ENCODE results near the gene CSMD2. TPM values are rescaled to one million over a fixed set of nuclear protein-coding genes. Genes with fewer than 3 reads are reported as not detected.

The CSMD2 gene
- total RNA-seq, 1 donor from 2014 or later = 2.6 TPM

DNA sequence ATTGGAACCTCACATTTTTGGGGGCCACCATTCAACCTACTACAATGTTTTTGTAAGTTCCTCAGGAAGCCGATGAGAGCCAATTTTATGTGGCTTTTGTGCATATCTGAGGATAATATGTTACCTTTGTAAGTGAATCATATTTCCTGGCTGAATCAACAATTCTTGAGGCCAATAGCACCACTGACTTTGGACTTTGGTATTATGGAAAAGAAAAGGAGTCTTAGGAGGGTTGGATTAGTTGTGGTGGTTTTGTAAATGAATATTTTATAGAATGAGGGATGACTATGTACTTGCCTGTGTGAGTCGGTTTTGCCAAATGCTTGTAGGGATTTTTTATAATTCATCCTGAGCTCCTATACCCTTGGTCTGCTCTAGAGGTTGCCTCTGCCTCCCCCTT lies 482.7 kb downstream of the CSMD2 start:
- no peaks in the 10 kb centered on the region for H3K36me3 ChIP-seq
- H3K9ac ChIP-seq = no peak overlapping the region
- H3K4me1 Mint-ChIP-seq = peaks cover 3% of the 10 kb centered on the region
- H3K27me3 Mint-ChIP-seq (ENCODE audit: insufficient read depth, low read depth) = peaks cover 6% of the 10 kb centered on the region
- H3K27me3 ChIP-seq = no peaks in the 10 kb centered on the region
- H3K36me3 Mint-ChIP-seq = no peaks in the 10 kb centered on the region
- H3K79me2 ChIP-seq (ENCODE audit: low read depth) = no peaks in the 10 kb centered on the region
- no peaks in the 10 kb centered on the region for H3K9me3 Mint-ChIP-seq
- no peak overlapping the region for H3K4me3 ChIP-seq
- H3K4me3 Mint-ChIP-seq = no peak overlapping the region
- no peak for TF ChIP-seq EZH2phosphoT487 (IDR thresholded peaks at IDR 0.05)
- TF ChIP-seq EZH2 (IDR thresholded peaks at IDR 0.05) = no peak
- H3F3A ChIP-seq (ENCODE audit: low read depth) = no peaks in the 10 kb centered on the region
- no peak overlapping the region for H2AFZ ChIP-seq (replicated peaks)
- no peak overlapping the region for H3K27ac ChIP-seq
- H4K20me1 ChIP-seq (ENCODE audit: low read depth) = no peaks in the 10 kb centered on the region
- H3K27ac Mint-ChIP-seq = no peak overlapping the region
- no peaks in the 10 kb centered on the region for H3K9me3 ChIP-seq (ENCODE audit: low read depth)
- DNase-seq (ENCODE audit: low spot score) = no peak
- no peak overlapping the region for H3K4me2 ChIP-seq
- no peaks in the 10 kb centered on the region for H3K4me1 ChIP-seq

- Histone ChIP-seq H3F3A (ENCODE audit: low read depth) (no peaks in the 10 kb centered on the region), H2AFZ (replicated peaks) (no peak overlapping the region), H3K36me3 (no peaks in the 10 kb centered on the region), H3K4me3 (no peak overlapping the region), H3K27me3 (no peaks in the 10 kb centered on the region), H3K9ac (no peak overlapping the region), H3K79me2 (ENCODE audit: low read depth) (no peaks in the 10 kb centered on the region), H4K20me1 (ENCODE audit: low read depth) (no peaks in the 10 kb centered on the region), H3K27ac (no peak overlapping the region), H3K4me2 (no peak overlapping the region), H3K4me1 (no peaks in the 10 kb centered on the region), H3K9me3 (ENCODE audit: low read depth) (no peaks in the 10 kb centered on the region)
- H3K4me1 Mint-ChIP-seq = peaks cover 3% of the 10 kb centered on the region
- no peaks in the 10 kb centered on the region for H3K36me3 Mint-ChIP-seq
- H3K4me3 Mint-ChIP-seq = no peak overlapping the region
- no peak for DNase-seq (ENCODE audit: low spot score)
- peaks cover 6% of the 10 kb centered on the region for H3K27me3 Mint-ChIP-seq (ENCODE audit: insufficient read depth, low read depth)
- no peak overlapping the region for H3K27ac Mint-ChIP-seq
- TF ChIP-seq, protein P1, sequence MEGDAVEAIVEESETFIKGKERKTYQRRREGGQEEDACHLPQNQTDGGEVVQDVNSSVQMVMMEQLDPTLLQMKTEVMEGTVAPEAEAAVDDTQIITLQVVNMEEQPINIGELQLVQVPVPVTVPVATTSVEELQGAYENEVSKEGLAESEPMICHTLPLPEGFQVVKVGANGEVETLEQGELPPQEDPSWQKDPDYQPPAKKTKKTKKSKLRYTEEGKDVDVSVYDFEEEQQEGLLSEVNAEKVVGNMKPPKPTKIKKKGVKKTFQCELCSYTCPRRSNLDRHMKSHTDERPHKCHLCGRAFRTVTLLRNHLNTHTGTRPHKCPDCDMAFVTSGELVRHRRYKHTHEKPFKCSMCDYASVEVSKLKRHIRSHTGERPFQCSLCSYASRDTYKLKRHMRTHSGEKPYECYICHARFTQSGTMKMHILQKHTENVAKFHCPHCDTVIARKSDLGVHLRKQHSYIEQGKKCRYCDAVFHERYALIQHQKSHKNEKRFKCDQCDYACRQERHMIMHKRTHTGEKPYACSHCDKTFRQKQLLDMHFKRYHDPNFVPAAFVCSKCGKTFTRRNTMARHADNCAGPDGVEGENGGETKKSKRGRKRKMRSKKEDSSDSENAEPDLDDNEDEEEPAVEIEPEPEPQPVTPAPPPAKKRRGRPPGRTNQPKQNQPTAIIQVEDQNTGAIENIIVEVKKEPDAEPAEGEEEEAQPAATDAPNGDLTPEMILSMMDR (IDR thresholded peaks at IDR 0.05) = no peak
- TF ChIP-seq EZH2 (IDR thresholded peaks at IDR 0.05) = no peak
- no peak for TF ChIP-seq EZH2phosphoT487 (IDR thresholded peaks at IDR 0.05)
- H3K9me3 Mint-ChIP-seq = no peaks in the 10 kb centered on the region
Measured at GRCh38 chr1:33680281-33680840, 484.7 kb downstream of the CSMD2 start.

DNA sequence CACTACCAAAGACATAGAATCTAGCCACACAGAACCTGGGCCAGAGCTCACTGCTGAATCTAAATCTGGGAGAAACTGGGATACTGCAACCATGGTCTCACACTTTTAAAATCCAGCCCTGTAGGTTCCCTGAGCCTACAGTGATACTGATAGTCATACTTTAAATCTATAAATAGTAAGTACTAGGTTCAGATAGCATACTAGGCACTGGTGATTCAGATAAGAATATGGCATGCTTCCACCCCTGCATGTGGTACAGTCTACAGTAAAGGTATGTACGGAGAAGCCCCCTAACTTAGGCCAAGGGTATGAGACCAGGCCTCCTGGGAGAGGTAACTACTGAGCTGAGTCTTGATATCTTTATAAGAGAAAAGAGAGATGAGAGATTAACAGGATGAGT lies 494.5 kb downstream of the CSMD2 start:
- no peak overlapping the region for H3K27ac ChIP-seq
- Mint-ChIP-seq H3K4me1 (peaks cover 5% of the 10 kb centered on the region), H3K9me3 (peaks cover 24% of the 10 kb centered on the region), H3K27ac (no peak overlapping the region), H3K27me3 (ENCODE audit: insufficient read depth, low read depth) (peaks cover 5% of the 10 kb centered on the region), H3K36me3 (peaks cover 6% of the 10 kb centered on the region), H3K4me3 (no peak overlapping the region)
- H3K9ac ChIP-seq = no peak overlapping the region
- H3K36me3 ChIP-seq = no peaks in the 10 kb centered on the region
- H4K20me1 ChIP-seq (ENCODE audit: low read depth) = no peaks in the 10 kb centered on the region
- H3K27me3 ChIP-seq = no peaks in the 10 kb centered on the region
- no peaks in the 10 kb centered on the region for H3F3A ChIP-seq (ENCODE audit: low read depth)
- H3K4me2 ChIP-seq = no peak overlapping the region
- TF ChIP-seq EZH2 (IDR thresholded peaks at IDR 0.05) = no peak
- no peak for TF ChIP-seq EZH2phosphoT487 (IDR thresholded peaks at IDR 0.05)
- TF ChIP-seq, protein P1 (IDR thresholded peaks at IDR 0.05) = no peak
- H3K4me3 ChIP-seq = no peak overlapping the region
- no peak overlapping the region for H2AFZ ChIP-seq (replicated peaks)
- H3K79me2 ChIP-seq (ENCODE audit: low read depth) = no peaks in the 10 kb centered on the region
- H3K9me3 ChIP-seq (ENCODE audit: low read depth) = peaks cover 4% of the 10 kb centered on the region
- no peak for DNase-seq (ENCODE audit: low spot score)
- H3K4me1 ChIP-seq = no peaks in the 10 kb centered on the region

DNA sequence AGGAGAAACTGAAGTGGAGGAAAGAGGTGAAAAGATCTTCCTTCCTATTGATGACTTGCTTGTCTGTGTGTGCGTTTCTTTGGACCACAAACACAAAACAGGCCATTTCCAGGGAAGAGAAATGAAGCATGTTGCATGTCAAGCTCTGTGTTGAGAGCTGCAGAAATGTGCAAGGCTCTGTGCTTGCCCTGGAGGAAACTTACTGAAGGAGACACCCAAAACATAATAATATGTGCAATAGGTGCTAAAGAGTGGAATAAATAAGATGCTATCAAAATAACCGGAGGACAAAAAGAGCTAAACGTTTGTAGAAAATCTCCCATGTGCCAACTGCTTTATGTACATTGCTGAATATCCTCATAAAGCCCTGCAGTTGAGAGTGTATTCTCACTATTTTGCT lies 496.3 kb downstream of the CSMD2 start:
- Histone ChIP-seq H3K4me1 (no peaks in the 10 kb centered on the region), H3K9me3 (ENCODE audit: low read depth) (peaks cover 4% of the 10 kb centered on the region), H3K79me2 (ENCODE audit: low read depth) (no peaks in the 10 kb centered on the region), H3K4me3 (no peak overlapping the region), H4K20me1 (ENCODE audit: low read depth) (no peaks in the 10 kb centered on the region), H2AFZ (replicated peaks) (no peak overlapping the region), H3F3A (ENCODE audit: low read depth) (no peaks in the 10 kb centered on the region), H3K9ac (no peak overlapping the region), H3K36me3 (no peaks in the 10 kb centered on the region), H3K27me3 (no peaks in the 10 kb centered on the region), H3K4me2 (no peak overlapping the region), H3K27ac (no peak overlapping the region)
- H3K4me3 Mint-ChIP-seq = no peak overlapping the region
- no peak overlapping the region for H3K27ac Mint-ChIP-seq
- peaks cover 5% of the 10 kb centered on the region for H3K27me3 Mint-ChIP-seq (ENCODE audit: insufficient read depth, low read depth)
- H3K4me1 Mint-ChIP-seq = peaks cover 5% of the 10 kb centered on the region
- peaks cover 4% of the 10 kb centered on the region for H3K36me3 Mint-ChIP-seq
- DNase-seq (ENCODE audit: low spot score) = no peak
- TF ChIP-seq EZH2 (IDR thresholded peaks at IDR 0.05) (no peak), EZH2phosphoT487 (IDR thresholded peaks at IDR 0.05) (no peak)
- TF ChIP-seq, protein P1 (IDR thresholded peaks at IDR 0.05) = no peak
- H3K9me3 Mint-ChIP-seq = peaks cover 19% of the 10 kb centered on the region

All from neural progenitor cell (in vitro differentiated cells).